ENCODE data around the gene PP2D1.

- TF ChIP-seq RAD21 (IDR thresholded peaks at IDR 0.05; ENCODE audit: low read depth) (no peak), SIN3A (IDR thresholded peaks at IDR 0.05; ENCODE audit: low read depth) (no peak), FOSL1 (IDR thresholded peaks at IDR 0.05; ENCODE audit: low read depth) (no peak), ATF3 (IDR thresholded peaks at IDR 0.05) (no peak), ZFX (IDR thresholded peaks at IDR 0.05) (no peak)
Measured at GRCh38 chr3:20043396-20043795, 31.3 kb upstream of the PP2D1 start.
